Neural progenitor cell (in vitro differentiated cells): ENCODE results near the gene AUTS2. TPM values are rescaled to one million over a fixed set of nuclear protein-coding genes. Genes with fewer than 3 reads are reported as not detected.

ENCODE experiments used
- DNase-seq: peaks from one replicate; pipeline ENCODE4 v3.0.0-alpha.2; 2016; ENCODE audit warnings: low spot score
- H2AFZ ChIP-seq: fragments of 200-600 bp; sonication (generic); replicated peaks from 2 replicates; pipeline ENCODE4 v1.6.1; 2016; ENCODE audit warnings: antibody characterized with exemption
- H3F3A ChIP-seq: fragments of 200-600 bp; sonication (generic); 2 replicates; pipeline ENCODE4 v1.6.1; 2016; ENCODE audit warnings: antibody characterized with exemption, low read depth
- H3K27ac ChIP-seq: fragments of 200-600 bp; sonication (generic); 2 replicates; pipeline ENCODE4 v1.5.1; 2016; ENCODE audit warnings: mild to moderate bottlenecking
- H3K27me3 ChIP-seq: fragments of 200-600 bp; sonication (generic); 2 replicates; pipeline ENCODE4 v1.6.1; 2016; ENCODE audit warnings: mild to moderate bottlenecking, moderate library complexity
- H3K36me3 ChIP-seq: fragments of 200-600 bp; sonication (generic); 2 replicates; pipeline ENCODE4 v1.5.1; 2016
- H3K4me1 ChIP-seq: fragments of 200-600 bp; sonication (generic); 2 replicates; pipeline ENCODE4 v1.6.1; 2016; ENCODE audit warnings: mixed run types
- H3K4me2 ChIP-seq: fragments of 200-600 bp; sonication (generic); 2 replicates; pipeline ENCODE4 v1.6.1; 2016
- H3K4me3 ChIP-seq: fragments of 200-600 bp; sonication (generic); 2 replicates; pipeline ENCODE4 v1.5.1; 2016
- H3K79me2 ChIP-seq: fragments of 200-600 bp; sonication (generic); 2 replicates; pipeline ENCODE4 v1.6.1; 2016; ENCODE audit warnings: low read depth
- H3K9ac ChIP-seq: fragments of 200-600 bp; sonication (generic); 2 replicates; pipeline ENCODE4 v1.6.1; 2016
- H3K9me3 ChIP-seq: fragments of 200-600 bp; sonication (generic); 2 replicates; pipeline ENCODE4 v1.5.1; 2016; ENCODE audit warnings: low read depth
- H4K20me1 ChIP-seq: fragments of 200-600 bp; sonication (generic); 2 replicates; pipeline ENCODE4 v1.6.1; 2016; ENCODE audit warnings: low read depth
- H3K27ac Mint-ChIP-seq: 3 replicates; pipeline ENCODE4 v1.8.0; 2021; ENCODE audit warnings: mixed read lengths
- H3K27me3 Mint-ChIP-seq: 2 replicates; pipeline ENCODE4 v1.8.0; 2022; ENCODE audit warnings: low read depth, mild to moderate bottlenecking, inconsistent platforms, moderate library complexity, mixed read lengths; ENCODE audit not compliant: insufficient read depth
- H3K36me3 Mint-ChIP-seq: 3 replicates; pipeline ENCODE4 v1.8.0; 2021; ENCODE audit warnings: mixed read lengths
- H3K4me1 Mint-ChIP-seq: 3 replicates; pipeline ENCODE4 v1.8.0; 2021; ENCODE audit warnings: mixed read lengths
- H3K4me3 Mint-ChIP-seq: 3 replicates; pipeline ENCODE4 v1.8.0; 2021; ENCODE audit warnings: mild to moderate bottlenecking, moderate library complexity, mixed read lengths
- H3K9me3 Mint-ChIP-seq: 3 replicates; pipeline ENCODE4 v1.8.0; 2020; ENCODE audit warnings: mixed read lengths
- EZH2 ChIP-seq: fragments of 200-600 bp; sonication (generic); IDR thresholded peaks from 2 replicates; pipeline ENCODE4 v1.6.1; 2017; ENCODE audit warnings: antibody characterized with exemption, mild to moderate bottlenecking, moderate library complexity
- EZH2phosphoT487 ChIP-seq: fragments of 200-600 bp; sonication (generic); IDR thresholded peaks from 2 replicates; pipeline ENCODE4 v1.6.1; 2017; ENCODE audit warnings: antibody characterized with exemption
- total RNA-seq: library from RNA; depleted of rRNA; stranded (reverse); fragments of >200 nt; gene quantifications from 2 replicates; pipeline ENCODE4 v1.2.3, GENCODE V29; 2015; ENCODE audit warnings: low replicate concordance
- TF ChIP-seq, protein P1 (sequence below): fragments of 200-600 bp; sonication (generic); IDR thresholded peaks from 2 replicates; pipeline ENCODE4 v1.5.1; 2017; ENCODE audit warnings: antibody characterized with exemption, mild to moderate bottlenecking

The AUTS2 gene
- total RNA-seq, 1 donor from 2014 or later: 50.0 TPM

DNA sequence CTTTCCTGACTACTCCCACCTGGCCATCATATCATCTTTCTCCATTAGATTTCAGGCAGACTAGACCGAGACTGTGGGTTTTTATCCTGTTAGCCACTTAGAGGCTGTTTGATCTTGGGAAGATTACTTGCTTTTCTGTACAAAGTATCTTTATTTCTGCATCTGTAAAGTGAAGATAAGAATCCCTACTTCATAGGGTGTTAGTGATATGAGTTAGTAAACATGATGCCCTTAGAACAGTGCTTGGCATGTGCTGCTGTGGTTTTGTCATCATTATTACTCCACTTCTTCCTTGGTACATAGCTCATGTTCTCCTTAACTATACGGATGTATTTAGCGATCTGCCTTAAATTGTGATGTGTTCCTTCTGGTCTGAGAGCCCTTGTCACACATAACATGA is 165.2 kb downstream of the AUTS2 start:
- H3K27ac Mint-ChIP-seq: peak overlapping the region; percentile 15
- no peaks in the 10 kb centered on the region for H3K9me3 Mint-ChIP-seq
- TF ChIP-seq EZH2 (no peak), EZH2phosphoT487 (no peak)
- TF ChIP-seq, protein P1, sequence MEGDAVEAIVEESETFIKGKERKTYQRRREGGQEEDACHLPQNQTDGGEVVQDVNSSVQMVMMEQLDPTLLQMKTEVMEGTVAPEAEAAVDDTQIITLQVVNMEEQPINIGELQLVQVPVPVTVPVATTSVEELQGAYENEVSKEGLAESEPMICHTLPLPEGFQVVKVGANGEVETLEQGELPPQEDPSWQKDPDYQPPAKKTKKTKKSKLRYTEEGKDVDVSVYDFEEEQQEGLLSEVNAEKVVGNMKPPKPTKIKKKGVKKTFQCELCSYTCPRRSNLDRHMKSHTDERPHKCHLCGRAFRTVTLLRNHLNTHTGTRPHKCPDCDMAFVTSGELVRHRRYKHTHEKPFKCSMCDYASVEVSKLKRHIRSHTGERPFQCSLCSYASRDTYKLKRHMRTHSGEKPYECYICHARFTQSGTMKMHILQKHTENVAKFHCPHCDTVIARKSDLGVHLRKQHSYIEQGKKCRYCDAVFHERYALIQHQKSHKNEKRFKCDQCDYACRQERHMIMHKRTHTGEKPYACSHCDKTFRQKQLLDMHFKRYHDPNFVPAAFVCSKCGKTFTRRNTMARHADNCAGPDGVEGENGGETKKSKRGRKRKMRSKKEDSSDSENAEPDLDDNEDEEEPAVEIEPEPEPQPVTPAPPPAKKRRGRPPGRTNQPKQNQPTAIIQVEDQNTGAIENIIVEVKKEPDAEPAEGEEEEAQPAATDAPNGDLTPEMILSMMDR: no peak

DNA sequence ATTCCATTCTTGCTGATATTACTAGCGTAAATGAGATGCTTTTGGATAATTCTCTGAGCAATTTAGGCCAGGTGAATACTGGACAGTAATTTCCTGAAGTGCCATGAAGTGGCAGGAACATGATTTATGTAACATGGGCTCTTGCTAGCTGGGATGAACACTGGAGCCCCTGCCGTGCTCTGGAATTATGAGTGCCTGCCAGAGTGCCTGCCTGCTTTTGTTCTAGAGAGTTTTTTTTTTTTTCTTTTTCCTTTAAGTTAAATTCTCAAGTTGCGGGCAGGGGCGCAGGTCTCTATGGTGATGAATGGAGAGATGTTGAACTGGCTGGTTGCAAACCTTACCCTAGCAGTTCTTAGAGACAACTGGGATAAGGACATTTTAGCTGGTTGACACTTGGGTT is 165.9 kb downstream of the AUTS2 start:
- no peak for DNase-seq
- Mint-ChIP-seq H3K4me1 (peaks cover 46% of the 10 kb centered on the region), H3K27ac (peak overlapping the region; percentile 15), H3K36me3 (peaks cover 8% of the 10 kb centered on the region), H3K27me3 (peaks cover 2% of the 10 kb centered on the region), H3K4me3 (peak overlapping the region; percentile 35), H3K9me3 (no peaks in the 10 kb centered on the region)
- peaks cover 24% of the 10 kb centered on the region for H3K4me1 ChIP-seq
- no peak overlapping the region for H3K4me3 ChIP-seq
- no peaks in the 10 kb centered on the region for H3K36me3 ChIP-seq
- H3K4me2 ChIP-seq: peak overlapping the region; percentile 22
- no peaks in the 10 kb centered on the region for H3K79me2 ChIP-seq
- TF ChIP-seq EZH2phosphoT487 (no peak), EZH2 (no peak)
- TF ChIP-seq, protein P1: no peak
- peaks cover 21% of the 10 kb centered on the region for H4K20me1 ChIP-seq
- no peak overlapping the region for H3K27ac ChIP-seq
- no peak overlapping the region for H3K9ac ChIP-seq
- no peaks in the 10 kb centered on the region for H3F3A ChIP-seq
- no peaks in the 10 kb centered on the region for H3K27me3 ChIP-seq
- no peaks in the 10 kb centered on the region for H3K9me3 ChIP-seq
- no peak overlapping the region for H2AFZ ChIP-seq

More for the DNA sequence above, 165.2 kb downstream of the AUTS2 start:
- no peaks in the 10 kb centered on the region for H3K27me3 ChIP-seq
- Mint-ChIP-seq H3K36me3 (peaks cover 8% of the 10 kb centered on the region), H3K27me3 (peaks cover 2% of the 10 kb centered on the region), H3K4me3 (no peak overlapping the region), H3K4me1 (peaks cover 50% of the 10 kb centered on the region)
- no peak for DNase-seq
- H3K4me1 ChIP-seq: peaks cover 27% of the 10 kb centered on the region
- H3F3A ChIP-seq: peaks cover 3% of the 10 kb centered on the region
- no peaks in the 10 kb centered on the region for H3K79me2 ChIP-seq
- no peak overlapping the region for H2AFZ ChIP-seq
- H3K9ac ChIP-seq: no peak overlapping the region
- no peaks in the 10 kb centered on the region for H3K36me3 ChIP-seq
- no peaks in the 10 kb centered on the region for H3K9me3 ChIP-seq
- H3K27ac ChIP-seq: no peak overlapping the region
- H3K4me3 ChIP-seq: no peak overlapping the region
- H4K20me1 ChIP-seq: peaks cover 26% of the 10 kb centered on the region
- H3K4me2 ChIP-seq: no peak overlapping the region

DNA sequence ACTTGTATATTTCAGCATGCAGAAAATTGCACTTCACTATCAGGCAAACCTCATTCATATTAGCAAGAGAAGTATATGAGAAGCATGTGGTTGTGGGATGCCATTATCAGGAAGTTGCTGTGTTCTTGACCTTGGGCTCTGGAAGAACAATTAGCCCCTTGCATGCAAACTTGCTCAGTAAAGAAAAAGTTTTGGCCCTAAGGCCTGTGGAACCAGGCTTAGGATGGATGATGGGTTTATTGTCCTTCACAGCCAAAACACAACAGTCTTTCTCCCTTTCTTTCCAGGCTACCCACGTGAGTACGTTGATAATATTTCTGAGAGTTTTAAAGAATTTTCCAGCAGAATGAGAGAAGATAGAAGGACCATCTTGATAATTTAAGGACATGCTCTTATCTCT is 166.4 kb downstream of the AUTS2 start:
- DNase-seq: no peak
- peaks cover 21% of the 10 kb centered on the region for H4K20me1 ChIP-seq
- H3K4me3 Mint-ChIP-seq: peak overlapping the region; percentile 35
- no peaks in the 10 kb centered on the region for H3K9me3 Mint-ChIP-seq
- peak overlapping the region; percentile 22 for H3K4me2 ChIP-seq
- peaks cover 51% of the 10 kb centered on the region for H3K4me1 Mint-ChIP-seq
- TF ChIP-seq EZH2phosphoT487 (no peak), EZH2 (no peak)
- TF ChIP-seq, protein P1: no peak
- H3K4me3 ChIP-seq: no peak overlapping the region
- H3F3A ChIP-seq: no peaks in the 10 kb centered on the region
- H3K27me3 ChIP-seq: no peaks in the 10 kb centered on the region
- no peaks in the 10 kb centered on the region for H3K36me3 ChIP-seq
- peaks cover 24% of the 10 kb centered on the region for H3K4me1 ChIP-seq
- H3K27ac Mint-ChIP-seq: no peak overlapping the region
- H3K9me3 ChIP-seq: no peaks in the 10 kb centered on the region
- peaks cover 8% of the 10 kb centered on the region for H3K36me3 Mint-ChIP-seq
- no peaks in the 10 kb centered on the region for H3K79me2 ChIP-seq
- H3K9ac ChIP-seq: no peak overlapping the region
- H2AFZ ChIP-seq: no peak overlapping the region
- no peak overlapping the region for H3K27ac ChIP-seq
- H3K27me3 Mint-ChIP-seq: peaks cover 2% of the 10 kb centered on the region
